NCI-H187 (cell line): Measurements from ENCODE around the gene DIDO1.

Experiments
- DNase-seq, 2 experiments: peaks; one replicate each; lab custom pipeline; 2025; lab: John Stamatoyannopoulos, UW

The DIDO1 gene

GRCh38 chr20:62926229-62927127 lies at the start of gene DIDO1:
Gene DIDO1, minus strand, starts transcription at chr20:62926505.
- peak; percentile 70 to 86 for DNase-seq

GRCh38 chr20:62975251-62975760 lies 49.0 kb upstream of the DIDO1 start:
- no peak for DNase-seq

- no peak for DNase-seq
These were observed 46.8 kb upstream of the DIDO1 start for GRCh38 chr20:62972845-62973745.

GRCh38 chr20:62971950-62972844 lies 45.9 kb upstream of the DIDO1 start:
- peak; percentile 16 to 47 for DNase-seq

GRCh38 chr20:62971211-62971949 lies 45.1 kb upstream of the DIDO1 start:
- no peak for DNase-seq

- no peak for DNase-seq
These were observed 44.3 kb upstream of the DIDO1 start for GRCh38 chr20:62970307-62971210.

GRCh38 chr20:62969939-62970306 lies 43.6 kb upstream of the DIDO1 start:
- DNase-seq: no peak

GRCh38 chr20:62969179-62969760 lies 43.0 kb upstream of the DIDO1 start:
- no peak for DNase-seq

GRCh38 chr20:62968378-62969178 lies 42.3 kb upstream of the DIDO1 start:
- DNase-seq: no peak

GRCh38 chr20:62967628-62968351 lies 41.5 kb upstream of the DIDO1 start:
- DNase-seq: no peak

- DNase-seq: no peak
These were observed 40.8 kb upstream of the DIDO1 start for GRCh38 chr20:62967149-62967501.

GRCh38 chr20:62966212-62967148 lies 40.2 kb upstream of the DIDO1 start:
- no peak for DNase-seq

GRCh38 chr20:62965363-62965771 lies 39.1 kb upstream of the DIDO1 start:
- no peak for DNase-seq

- no peak for DNase-seq
These were observed 38.4 kb upstream of the DIDO1 start for GRCh38 chr20:62964700-62965099.

- no peak for DNase-seq
These were observed 37.5 kb upstream of the DIDO1 start for GRCh38 chr20:62963614-62964397.
